Ammon's horn (tissue), 1 donor: ENCODE measurements around the gene COA6.
"Not testable (repeated sequence)": the region's sequence is repeated elsewhere in the genome, so short reads cannot be mapped to it uniquely, and the experiment has no call there.

ENCODE experiments used
- DNase-seq: peaks from one replicate; pipeline ENCODE4 v3.0.0-alpha.2; 2016; ENCODE audit warnings: low spot score

The COA6 gene

GRCh38 chr1:234369784-234370183 lies 3.5 kb upstream of the COA6 start:
- no peak for DNase-seq

GRCh38 chr1:234371414-234371813 lies 1.8 kb upstream of the COA6 start:
- DNase-seq: no peak

GRCh38 chr1:234372011-234372757 lies 1.1 kb upstream of the COA6 start:
- no peak for DNase-seq

- no peak for DNase-seq
Observed at GRCh38 chr1:234373959-234374254, 651 bp downstream of the COA6 start.

GRCh38 chr1:234375672-234376071 lies 2.4 kb downstream of the COA6 start:
- DNase-seq: no peak

- DNase-seq: not testable (repeated sequence)
Observed at GRCh38 chr1:234379591-234380109, 6.4 kb downstream of the COA6 start.

- DNase-seq: no peak
Observed at GRCh38 chr1:234381699-234382555, 8.7 kb downstream of the COA6 start.

- DNase-seq: no peak
Observed at GRCh38 chr1:234386122-234386521, 12.9 kb downstream of the COA6 start.

GRCh38 chr1:234388094-234388493 lies 14.8 kb downstream of the COA6 start:
- DNase-seq: no peak

- no peak for DNase-seq
Observed at GRCh38 chr1:234393190-234393589, 19.9 kb downstream of the COA6 start.

- DNase-seq: peak; percentile 24
Observed at GRCh38 chr1:234395297-234395696, 22.0 kb downstream of the COA6 start.

GRCh38 chr1:234396092-234396491 lies 22.8 kb downstream of the COA6 start:
- peak; percentile 11 for DNase-seq

GRCh38 chr1:234396871-234397270 lies 23.6 kb downstream of the COA6 start:
- no peak for DNase-seq

GRCh38 chr1:234397732-234398131 lies 24.5 kb downstream of the COA6 start:
- DNase-seq: no peak

- no peak for DNase-seq
Observed at GRCh38 chr1:234398849-234399381, 25.7 kb downstream of the COA6 start.

GRCh38 chr1:234399515-234399914 lies 26.3 kb downstream of the COA6 start:
- not testable (repeated sequence) for DNase-seq

- no peak for DNase-seq
Observed at GRCh38 chr1:234400773-234401172, 27.5 kb downstream of the COA6 start.

GRCh38 chr1:234401658-234402057 lies 28.4 kb downstream of the COA6 start:
- DNase-seq: no peak

- DNase-seq: no peak
Observed at GRCh38 chr1:234402939-234403338, 29.7 kb downstream of the COA6 start.

- DNase-seq: no peak
Observed at GRCh38 chr1:234405676-234406075, 32.4 kb downstream of the COA6 start.

GRCh38 chr1:234406871-234407270 lies 33.6 kb downstream of the COA6 start:
- no peak for DNase-seq

- DNase-seq: no peak
Observed at GRCh38 chr1:234408757-234409156, 35.5 kb downstream of the COA6 start.

- peak; percentile 55 for DNase-seq
Observed at GRCh38 chr1:234409328-234409727, 36.1 kb downstream of the COA6 start.
